GM18502 (cell line): Measurements from ENCODE around the gene CUTA.

Experiments
- ATAC-seq: cut with Tn5 transposase; IDR thresholded peaks from one replicate; pipeline ENCODE4 v1.9.1; 2021; ENCODE audit warnings: mild to moderate bottlenecking; ENCODE audit not compliant: unreplicated experiment, poor library complexity

The CUTA gene

DNA sequence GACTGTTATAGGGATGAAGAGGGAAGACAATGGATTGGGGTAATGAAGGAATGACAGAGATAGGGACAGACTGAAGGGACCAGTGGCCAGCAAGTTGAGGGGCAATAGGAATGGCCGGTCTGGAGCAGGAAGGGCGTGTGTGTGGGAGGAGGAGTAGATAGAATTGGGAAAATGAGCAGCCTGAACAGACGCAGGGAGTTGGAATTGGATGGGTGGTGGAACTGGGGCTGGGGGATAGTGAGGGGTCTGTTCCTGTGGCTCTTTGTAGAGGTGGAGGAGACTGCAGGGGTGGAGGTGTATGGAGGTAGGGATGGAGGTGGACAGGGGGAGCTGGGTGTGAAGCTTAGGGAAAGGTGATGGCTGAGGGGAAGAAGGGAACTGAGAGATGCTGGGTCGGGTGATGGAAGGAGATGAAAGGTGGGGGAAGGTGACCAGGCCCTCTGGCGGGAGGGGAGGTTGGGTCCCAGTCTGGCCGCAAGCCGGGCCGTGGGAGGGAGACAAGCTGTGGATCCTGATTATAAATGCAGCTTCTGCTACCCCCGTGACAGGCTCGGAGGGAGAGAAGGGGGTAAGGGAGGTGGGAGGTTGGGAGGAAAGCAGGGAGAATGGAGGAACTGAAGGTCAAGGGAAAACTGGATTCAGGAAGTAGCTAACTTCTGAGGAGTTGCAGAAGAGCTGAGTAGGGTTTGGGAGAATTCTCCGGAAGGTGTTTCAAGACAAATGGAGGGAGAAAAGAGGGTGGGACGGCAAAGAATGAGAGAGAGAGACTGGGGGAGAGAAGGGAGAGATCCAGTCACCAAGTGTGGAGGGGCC lies 7.2 kb upstream of the CUTA start:
- ATAC-seq: no peak

DNA sequence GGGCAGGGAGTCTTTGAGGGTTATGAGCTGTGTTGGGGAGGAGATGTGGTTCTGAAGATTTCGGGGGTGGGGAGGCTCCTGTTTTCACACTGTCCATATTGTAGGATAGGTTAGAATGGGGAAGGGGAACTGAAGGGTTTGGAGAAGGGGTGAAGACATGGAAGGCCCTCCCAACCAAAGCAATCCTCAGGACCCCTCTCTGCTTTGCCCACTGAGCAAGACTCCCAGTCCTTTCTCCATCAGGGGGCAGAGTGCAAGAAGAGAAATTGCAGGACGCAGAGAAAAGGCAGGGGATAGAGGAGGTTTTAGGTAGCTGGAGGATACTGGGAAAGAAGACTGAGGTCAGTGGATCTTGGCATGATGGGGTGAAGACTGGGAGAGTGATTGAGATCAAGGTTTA lies 5.9 kb upstream of the CUTA start:
- ATAC-seq: no peak

DNA sequence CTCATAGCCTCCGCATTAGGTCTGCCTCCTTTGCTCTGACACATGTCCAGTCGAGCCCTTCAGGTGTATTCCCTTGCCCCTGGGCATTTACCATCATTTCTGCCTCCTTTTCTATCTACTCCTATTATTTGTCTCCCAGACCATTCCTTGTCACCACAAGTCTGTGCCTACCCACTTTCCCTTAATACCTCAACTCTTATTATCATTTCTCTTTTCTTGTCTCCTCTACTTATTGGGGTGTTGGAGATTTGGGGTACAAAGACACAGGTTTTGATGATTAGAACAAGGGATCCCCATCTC lies 3.4 kb upstream of the CUTA start:
- ATAC-seq: no peak

- ATAC-seq: no peak
Observed at GRCh38 chr6:33420491-33421343, 2.8 kb upstream of the CUTA start.

DNA sequence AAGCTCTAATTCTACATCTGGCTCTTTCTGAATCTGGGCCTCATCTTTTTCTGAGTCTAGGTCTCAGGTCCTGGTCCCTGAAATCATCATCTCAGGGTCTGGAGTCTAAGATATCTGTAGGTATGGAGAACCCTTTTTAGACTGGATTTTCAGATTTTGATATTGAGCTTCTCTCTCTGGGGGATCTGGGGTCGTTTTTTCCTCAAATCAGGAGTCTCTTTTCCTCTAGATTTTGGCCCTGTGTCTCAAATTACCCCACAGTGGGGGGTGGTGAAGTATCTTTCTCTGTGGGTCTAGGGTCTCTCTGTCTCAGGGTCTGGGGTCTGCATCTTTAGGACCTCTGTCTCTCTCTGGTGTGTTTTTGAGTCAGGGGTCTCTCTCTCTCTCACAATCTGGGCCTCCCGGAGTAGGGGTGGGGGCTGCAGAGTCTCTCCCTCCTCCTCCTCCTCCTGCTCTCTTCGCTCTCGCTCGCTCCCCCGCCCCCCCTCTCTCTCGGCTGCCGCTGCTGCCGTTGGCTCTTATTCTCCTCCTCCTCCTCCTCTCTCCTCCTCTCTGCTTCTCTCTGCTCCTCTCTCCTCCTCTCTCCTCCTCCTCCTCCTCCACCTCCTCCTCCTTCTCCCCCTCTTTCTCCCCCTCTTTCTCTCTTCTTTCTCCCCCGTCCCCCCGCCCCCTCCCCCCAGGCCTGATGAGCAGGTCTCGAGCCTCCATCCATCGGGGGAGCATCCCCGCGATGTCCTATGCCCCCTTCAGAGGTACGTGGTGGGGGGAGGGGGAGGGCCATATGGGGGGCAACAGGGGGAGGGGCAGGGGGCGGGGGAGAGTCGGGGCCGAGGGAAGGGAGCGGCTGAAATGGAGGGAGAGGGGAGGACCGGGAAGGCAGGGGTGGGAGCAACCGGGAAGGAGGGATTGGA lies 1.9 kb upstream of the CUTA start, which contains the start of gene SYNGAP1:
Gene SYNGAP1, plus strand, starts transcription at position 486 of the 911 bp plus-strand sequence. Its CDS starts 200 bp downstream, at position 686.
- ATAC-seq: no peak

DNA sequence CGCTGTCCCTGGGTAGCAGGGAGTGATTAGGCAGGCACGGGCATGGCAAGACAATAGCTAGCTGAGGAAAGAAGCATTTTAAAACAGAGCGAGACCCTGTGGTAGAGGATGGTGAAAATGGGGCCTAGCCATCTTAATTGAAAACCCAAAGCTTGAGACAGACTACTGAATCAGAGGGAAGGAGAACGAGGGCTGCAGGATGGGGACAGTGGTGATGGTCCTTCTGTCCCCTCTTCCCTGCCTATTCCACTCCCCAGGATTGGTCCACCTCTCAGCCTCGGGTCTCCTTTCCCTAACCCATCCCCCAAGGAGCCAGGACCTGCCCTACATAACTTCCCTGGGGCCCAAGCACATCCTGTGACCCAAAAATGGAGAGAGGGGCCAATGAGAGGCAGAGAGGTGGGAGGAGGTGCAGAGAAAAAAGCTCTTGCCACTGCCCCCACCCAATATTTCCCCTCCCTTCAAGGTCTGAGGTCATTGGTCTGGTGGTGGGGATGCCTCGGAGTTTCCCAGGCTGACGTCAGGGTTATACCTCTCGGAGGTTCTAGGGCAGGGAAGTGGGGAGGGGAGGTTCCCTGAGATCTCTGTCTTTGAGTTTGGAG lies 884 bp upstream of the CUTA start:
- no peak for ATAC-seq

- no peak for ATAC-seq
Observed at GRCh38 chr6:33417128-33417902, 592 bp downstream of the CUTA start.

DNA sequence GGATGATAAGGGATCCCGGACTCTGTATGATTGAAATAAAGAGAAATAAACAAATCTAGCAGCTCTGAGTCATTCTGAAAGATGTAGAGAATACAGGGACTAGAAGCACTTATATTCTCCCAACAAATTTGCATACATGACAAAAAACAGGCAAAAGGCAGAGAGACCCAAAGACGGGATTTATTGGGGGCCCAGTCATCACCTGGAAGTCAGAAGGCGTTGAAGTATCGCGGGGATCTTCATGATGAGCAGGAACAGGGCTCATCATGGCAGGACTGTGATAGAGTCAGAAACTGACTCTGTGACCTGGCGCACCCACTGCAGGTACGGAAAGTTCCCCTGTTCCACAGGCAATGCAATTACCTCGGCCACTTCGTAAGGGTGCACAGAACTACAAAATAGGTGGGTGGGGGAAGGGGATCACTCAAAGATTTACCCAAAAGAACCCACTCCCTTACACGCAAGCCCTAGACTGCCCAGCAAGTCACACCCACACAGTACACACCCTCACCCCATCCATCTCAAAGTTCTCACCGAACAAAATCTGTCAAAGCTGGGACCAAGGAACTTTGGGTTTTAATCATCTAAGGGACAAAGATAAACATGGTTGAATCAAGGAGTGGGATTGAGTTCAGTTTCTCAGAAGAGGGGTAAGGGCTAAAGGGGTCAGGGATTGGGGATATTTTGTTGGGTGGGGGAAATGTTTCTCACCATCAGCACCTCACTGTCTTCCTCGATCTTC lies 1.4 kb downstream of the CUTA start:
- no peak for ATAC-seq

DNA sequence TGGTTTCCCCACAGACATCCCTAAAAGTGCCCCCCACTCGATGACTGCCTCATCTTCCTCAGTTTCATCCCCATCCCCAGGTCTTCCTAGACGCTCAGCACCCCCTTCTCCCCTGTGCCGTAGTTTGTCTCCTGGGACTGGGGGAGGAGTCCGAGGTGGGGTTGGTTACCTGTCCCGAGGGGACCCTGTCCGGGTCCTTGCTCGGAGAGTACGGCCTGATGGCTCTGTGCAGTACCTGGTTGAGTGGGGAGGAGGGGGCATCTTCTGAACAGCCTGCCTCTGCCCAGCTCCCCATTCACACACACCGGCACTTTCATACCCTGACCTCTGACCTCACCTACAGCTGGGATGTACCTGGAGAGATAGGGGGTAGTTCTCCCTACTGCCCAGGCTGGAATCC lies 2.1 kb downstream of the CUTA start:
- no peak for ATAC-seq

- ATAC-seq: no peak
Observed at GRCh38 chr6:33414592-33415271, 3.2 kb downstream of the CUTA start.

- ATAC-seq: no peak
Observed at GRCh38 chr6:33413241-33414120, 4.4 kb downstream of the CUTA start.

- ATAC-seq: no peak
Observed at GRCh38 chr6:33412140-33413009, 5.5 kb downstream of the CUTA start.

GRCh38 chr6:33411632-33412005 lies 6.3 kb downstream of the CUTA start:
- no peak for ATAC-seq

- peak; percentile 30 for ATAC-seq
Observed at GRCh38 chr6:33410711-33411631, 6.9 kb downstream of the CUTA start, which contains the start of gene PHF1. Gene PHF1, plus strand, starts transcription at chr6:33411014. Its CDS starts 1,250 bp downstream, at chr6:33412264.

DNA sequence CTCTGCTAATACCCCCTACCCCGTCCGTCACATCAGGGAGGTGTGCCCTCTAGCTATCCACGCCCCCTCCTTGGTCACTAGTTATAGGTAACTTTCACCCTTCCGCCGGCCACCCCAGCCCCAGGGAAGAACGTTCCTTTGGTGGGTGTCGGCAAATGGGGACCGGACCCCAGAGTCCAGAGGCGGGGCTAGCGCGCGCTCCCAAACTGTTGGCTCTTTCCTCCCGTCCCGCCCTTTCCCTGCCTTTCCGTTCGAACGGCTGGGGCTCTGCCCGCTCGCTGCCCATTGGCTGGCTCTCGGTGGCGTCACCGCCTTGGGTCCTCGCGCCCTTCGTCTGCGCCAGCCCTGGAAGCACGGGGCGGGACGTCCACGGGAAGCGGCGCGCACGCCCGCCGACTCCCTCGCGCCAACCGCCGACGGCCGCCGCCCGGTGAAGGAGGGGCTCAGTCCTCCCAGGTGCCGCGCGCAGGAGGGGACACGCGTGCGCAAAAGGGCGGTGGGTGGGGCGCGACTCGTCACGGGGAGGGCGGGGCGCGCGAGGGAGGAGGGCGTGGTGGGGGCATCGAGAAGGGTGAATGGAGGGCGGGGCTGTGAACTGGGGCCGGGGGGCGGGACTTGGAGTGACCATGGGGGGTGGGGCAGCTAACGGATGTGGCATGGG lies 7.7 kb downstream of the CUTA start:
- ATAC-seq: peak; percentile 83
